Measurements from ENCODE around the gene DCAF11.

DNA sequence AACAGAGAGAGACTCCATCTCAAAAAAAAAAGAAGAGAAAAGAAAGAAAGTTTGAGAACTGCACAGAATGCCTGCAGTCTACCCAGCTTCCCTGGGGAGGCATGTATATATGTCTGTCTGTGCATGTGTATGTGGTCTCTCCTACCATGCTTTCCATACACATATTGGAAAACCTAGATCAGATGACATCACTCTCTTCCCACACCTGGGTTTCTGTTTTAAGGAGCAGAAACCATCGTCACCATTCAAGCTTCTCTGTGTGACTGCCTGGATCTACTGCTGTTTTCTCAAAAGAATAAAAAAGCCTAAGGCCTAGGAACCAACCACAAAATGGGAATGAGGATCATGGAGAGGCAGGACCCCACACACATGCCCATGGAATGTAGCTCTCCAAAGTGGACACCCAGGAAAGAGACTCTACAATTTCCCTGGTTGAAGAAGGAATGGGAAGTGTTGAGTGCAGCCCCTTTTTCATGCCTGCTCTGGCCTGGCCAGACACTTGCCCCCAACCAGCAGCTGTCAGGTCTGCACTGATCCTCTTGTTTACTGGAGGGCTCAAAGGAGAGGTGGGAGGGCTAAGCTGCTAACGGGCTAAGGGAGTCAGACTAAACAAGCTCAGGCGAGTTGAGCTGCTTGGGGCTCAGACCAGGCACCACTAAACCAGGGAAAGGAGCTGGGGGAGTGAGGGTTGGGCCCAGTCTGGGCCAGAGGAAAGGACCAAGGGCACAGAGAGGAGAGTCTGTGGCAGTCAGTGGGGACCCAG lies 28.2 kb upstream of the DCAF11 start:
- TF ChIP-seq YY1 (IDR thresholded peaks at IDR 0.05; ENCODE audit: low read depth, low read length) (no peak), SP1 (IDR thresholded peaks at IDR 0.05; ENCODE audit: low read depth, low read length) (no peak), POLR2AphosphoS5 (IDR thresholded peaks at IDR 0.05; ENCODE audit: low read depth, low read length) (no peak), E2F6 (IDR thresholded peaks at IDR 0.05) (no peak), TAF1 (IDR thresholded peaks at IDR 0.05; ENCODE audit: low read depth, low read length) (no peak), CHD1 (IDR thresholded peaks at IDR 0.05; ENCODE audit: low read depth, low read length) (no peak), POLR2A (IDR thresholded peaks at IDR 0.05; ENCODE audit: control extremely low read depth in 1 of 2, low read depth in 2 of 2, low read length in 2 of 2) (no peak), EZH2 (IDR thresholded peaks at IDR 0.05; ENCODE audit: low read depth, low read length, severe bottlenecking) (no peak), MAX (IDR thresholded peaks at IDR 0.05) (no peak), KDM1A (IDR thresholded peaks at IDR 0.05; ENCODE audit: borderline replicate concordance, low read length) (no peak), JUN (IDR thresholded peaks at IDR 0.05; ENCODE audit: low read depth, low read length) (no peak)
- TF ChIP-seq, protein P1, sequence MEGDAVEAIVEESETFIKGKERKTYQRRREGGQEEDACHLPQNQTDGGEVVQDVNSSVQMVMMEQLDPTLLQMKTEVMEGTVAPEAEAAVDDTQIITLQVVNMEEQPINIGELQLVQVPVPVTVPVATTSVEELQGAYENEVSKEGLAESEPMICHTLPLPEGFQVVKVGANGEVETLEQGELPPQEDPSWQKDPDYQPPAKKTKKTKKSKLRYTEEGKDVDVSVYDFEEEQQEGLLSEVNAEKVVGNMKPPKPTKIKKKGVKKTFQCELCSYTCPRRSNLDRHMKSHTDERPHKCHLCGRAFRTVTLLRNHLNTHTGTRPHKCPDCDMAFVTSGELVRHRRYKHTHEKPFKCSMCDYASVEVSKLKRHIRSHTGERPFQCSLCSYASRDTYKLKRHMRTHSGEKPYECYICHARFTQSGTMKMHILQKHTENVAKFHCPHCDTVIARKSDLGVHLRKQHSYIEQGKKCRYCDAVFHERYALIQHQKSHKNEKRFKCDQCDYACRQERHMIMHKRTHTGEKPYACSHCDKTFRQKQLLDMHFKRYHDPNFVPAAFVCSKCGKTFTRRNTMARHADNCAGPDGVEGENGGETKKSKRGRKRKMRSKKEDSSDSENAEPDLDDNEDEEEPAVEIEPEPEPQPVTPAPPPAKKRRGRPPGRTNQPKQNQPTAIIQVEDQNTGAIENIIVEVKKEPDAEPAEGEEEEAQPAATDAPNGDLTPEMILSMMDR (IDR thresholded peaks at IDR 0.05; ENCODE audit: control extremely low read depth in 1 of 3, insufficient read depth in 1 of 3, low read depth in 1 of 3, low read length in 3 of 3): no peak
- TF ChIP-seq, protein P2, sequence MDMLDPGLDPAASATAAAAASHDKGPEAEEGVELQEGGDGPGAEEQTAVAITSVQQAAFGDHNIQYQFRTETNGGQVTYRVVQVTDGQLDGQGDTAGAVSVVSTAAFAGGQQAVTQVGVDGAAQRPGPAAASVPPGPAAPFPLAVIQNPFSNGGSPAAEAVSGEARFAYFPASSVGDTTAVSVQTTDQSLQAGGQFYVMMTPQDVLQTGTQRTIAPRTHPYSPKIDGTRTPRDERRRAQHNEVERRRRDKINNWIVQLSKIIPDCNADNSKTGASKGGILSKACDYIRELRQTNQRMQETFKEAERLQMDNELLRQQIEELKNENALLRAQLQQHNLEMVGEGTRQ (IDR thresholded peaks at IDR 0.05; ENCODE audit: low read length): no peak

Data from H1 (cell line).